H1 (cell line): Measurements from ENCODE around the gene DNM2. TPM values are rescaled to one million over a fixed set of nuclear protein-coding genes. Genes with fewer than 3 reads are reported as not detected.

Experiments
- CTCF ChIA-PET: fragments of 300-600 bp; sonication (Branson Sonifier 250); formaldehyde crosslinking; loops from one replicate; lab custom pipeline; 2021; ENCODE audit not compliant: partially characterized antibody; lab: Charles Lee
- POLR2A ChIA-PET: fragments of 300-600 bp; sonication (Branson Sonifier 250); formaldehyde crosslinking; loops from one replicate; lab custom pipeline; 2021; ENCODE audit warnings: inconsistent platforms; ENCODE audit not compliant: partially characterized antibody; lab: Charles Lee
- DNase-seq, 2 experiments: peaks; one replicate each; pipeline versions ENCODE4 v3.0.0 to v3.0.0-alpha.2; 2010 to 2022; ENCODE audit warnings: low spot score in 2 of 2, low read depth in 1 of 2, mixed read lengths in 1 of 2
- FAIRE-seq: peaks from 2 replicates; lab custom pipeline; 2011; peaks lifted over from hg19 to GRCh38; lab: Jason Lieb, UNC
- H2AFZ ChIP-seq: 2 replicates; pipeline ENCODE4 v1.8.1; 2012; ENCODE audit warnings: low read length, inconsistent platforms
- H2AK5ac ChIP-seq: 2 replicates; pipeline ENCODE4 v1.6.1; 2013; ENCODE audit warnings: low read depth, low read length
- H2BK120ac ChIP-seq: replicated peaks from 2 replicates; pipeline ENCODE3; 2013; ENCODE audit warnings: low read depth, low read length, inconsistent platforms
- H2BK12ac ChIP-seq: 2 replicates; pipeline ENCODE4 v1.6.1; 2013; ENCODE audit warnings: low read depth, low read length
- H2BK15ac ChIP-seq: 2 replicates; pipeline ENCODE4 v1.6.1; 2013; ENCODE audit warnings: low read length
- H2BK20ac ChIP-seq: 2 replicates; pipeline ENCODE4 v1.6.1; 2013; ENCODE audit warnings: low read length
- H2BK5ac ChIP-seq: 2 replicates; pipeline ENCODE4 v1.6.1; 2013; ENCODE audit warnings: low read depth, low read length
- H3K14ac ChIP-seq: 2 replicates; pipeline ENCODE4 v1.6.1; 2013; ENCODE audit warnings: inconsistent platforms; ENCODE audit not compliant: insufficient read length
- H3K18ac ChIP-seq: 2 replicates; pipeline ENCODE4 v1.6.1; 2013; ENCODE audit warnings: low read length; ENCODE audit errors: extremely low read depth
- H3K23ac ChIP-seq: 2 replicates; pipeline ENCODE4 v1.6.1; 2013; ENCODE audit warnings: inconsistent platforms; ENCODE audit not compliant: insufficient read length
- H3K23me2 ChIP-seq: 2 replicates; pipeline ENCODE4 v1.6.1; 2013; ENCODE audit warnings: low read depth, low read length
- H3K27ac ChIP-seq: 2 replicates; pipeline ENCODE4 v1.6.1; 2011; ENCODE audit warnings: low read depth, low read length, inconsistent platforms
- H3K27me3 ChIP-seq, 4 experiments: replicated peaks in 1 of 4; 1 replicate in 1 of 4; 2 replicates in 3 of 4; pipeline versions ENCODE4 v1.6.1 to v1.8.1; 2011 to 2013; ENCODE audit warnings: low read length in 3 of 4, mild to moderate bottlenecking in 3 of 4, inconsistent platforms in 2 of 4, mixed read lengths in 2 of 4, moderate library complexity in 1 of 4; ENCODE audit not compliant: control insufficient read depth in 3 of 4, insufficient read depth in 3 of 4; ENCODE audit errors: extremely low read depth in 1 of 4
- H3K36me3 ChIP-seq, 4 experiments: 2 replicates each; pipeline versions ENCODE4 v1.6.1 to v1.8.1; 2011 to 2013; ENCODE audit warnings: mild to moderate bottlenecking in 4 of 4, low read length in 3 of 4, moderate library complexity in 2 of 4, control low read depth in 1 of 4, inconsistent platforms in 1 of 4; ENCODE audit not compliant: insufficient read depth in 4 of 4, control insufficient read depth in 2 of 4
- H3K4ac ChIP-seq: replicated peaks from 2 replicates; pipeline ENCODE3; 2013; ENCODE audit warnings: low read length, low read depth, mixed read lengths, inconsistent platforms; ENCODE audit not compliant: insufficient read length
- H3K4me1 ChIP-seq, 4 experiments: replicated peaks in 1 of 4; 1 replicate in 1 of 4; 2 replicates in 3 of 4; pipeline versions ENCODE4 v1.6.1 to v1.8.1; 2011 to 2013; ENCODE audit warnings: low read length in 3 of 4, inconsistent platforms in 2 of 4, mixed read lengths in 1 of 4; ENCODE audit not compliant: insufficient read depth in 4 of 4, control insufficient read depth in 3 of 4
- H3K4me2 ChIP-seq, 2 experiments: 2 replicates each; pipeline versions ENCODE4 v1.6.1 to v1.8.1; 2011 to 2013; ENCODE audit warnings: low read depth in 2 of 2, low read length in 2 of 2, control low read depth in 1 of 2, inconsistent platforms in 1 of 2, mild to moderate bottlenecking in 1 of 2; ENCODE audit not compliant: insufficient read depth in 1 of 2
- H3K4me3 ChIP-seq, 4 experiments: fragments of 200-600, 300-600 bp in 1 of 4; sonication (generic), shearing (Covaris generic), sonication (Bioruptor Twin) in 1 of 4; 2 replicates each; pipeline versions ENCODE4 v1.5.1 to v1.8.1; 2011 to 2016; ENCODE audit warnings: low read length in 4 of 4, low read depth in 3 of 4, control low read depth in 2 of 4, inconsistent platforms in 2 of 4, mild to moderate bottlenecking in 2 of 4, mixed read lengths in 1 of 4, moderate library complexity in 1 of 4; ENCODE audit not compliant: insufficient read depth in 2 of 4; ENCODE audit errors: extremely low read depth in 1 of 4
- H3K56ac ChIP-seq: replicated peaks from 2 replicates; pipeline ENCODE3; 2013; ENCODE audit warnings: low read depth, mild to moderate bottlenecking, mixed read lengths, low read length, inconsistent platforms; ENCODE audit not compliant: insufficient read length
- H3K79me1 ChIP-seq: 2 replicates; pipeline ENCODE4 v1.6.1; 2013; ENCODE audit warnings: low read depth, low read length, control low read depth
- H3K79me2 ChIP-seq, 2 experiments: 2 replicates each; pipeline versions ENCODE4 v1.6.1 to v1.8.1; 2012 to 2013; ENCODE audit warnings: low read length in 2 of 2, mild to moderate bottlenecking in 2 of 2, inconsistent platforms in 1 of 2; ENCODE audit not compliant: insufficient read depth in 2 of 2, control insufficient read depth in 1 of 2
- H3K9ac ChIP-seq, 4 experiments: replicated peaks in 1 of 4; 1 replicate in 1 of 4; 2 replicates in 3 of 4; pipeline versions ENCODE4 v1.6.1 to v1.8.1; 2011 to 2013; ENCODE audit warnings: low read depth in 3 of 4, low read length in 3 of 4, control low read depth in 2 of 4, mild to moderate bottlenecking in 2 of 4, moderate library complexity in 2 of 4, inconsistent platforms in 1 of 4; ENCODE audit errors: extremely low read depth in 1 of 4
- H3K9me3 ChIP-seq, 2 experiments: 2 replicates each; pipeline versions ENCODE4 v1.6.1 to v1.8.1; 2012 to 2013; ENCODE audit warnings: mild to moderate bottlenecking in 2 of 2, moderate library complexity in 2 of 2, control low read depth in 1 of 2, inconsistent platforms in 1 of 2, low read depth in 1 of 2, low read length in 1 of 2, mixed read lengths in 1 of 2; ENCODE audit not compliant: insufficient read depth in 2 of 2
- H4K20me1 ChIP-seq, 2 experiments: replicated peaks in 1 of 2; 2 replicates each; pipeline versions ENCODE3 to v1.8.1; 2011 to 2013; ENCODE audit warnings: inconsistent platforms in 2 of 2, low read length in 2 of 2, mild to moderate bottlenecking in 1 of 2; ENCODE audit not compliant: insufficient read depth in 2 of 2, control insufficient read depth in 1 of 2
- H4K5ac ChIP-seq: 2 replicates; pipeline ENCODE4 v1.6.1; 2013; ENCODE audit warnings: low read length, low read depth, mixed read lengths, inconsistent platforms; ENCODE audit not compliant: insufficient read length
- H4K8ac ChIP-seq: 2 replicates; pipeline ENCODE4 v1.8.0; 2013; ENCODE audit warnings: mild to moderate bottlenecking, moderate library complexity, low read length, inconsistent platforms; ENCODE audit not compliant: insufficient read depth; ENCODE audit errors: extremely low read depth
- H4K91ac ChIP-seq: replicated peaks from 2 replicates; pipeline ENCODE3; 2013; ENCODE audit warnings: low read length, mixed read lengths, inconsistent platforms; ENCODE audit not compliant: insufficient read length
- BRCA1 ChIP-seq: IDR thresholded peaks from 2 replicates; pipeline ENCODE4 v1.6.1; 2012; ENCODE audit warnings: low read depth, low read length, improper control_type of control experiment
- CHD2 ChIP-seq: IDR thresholded peaks from 2 replicates; pipeline ENCODE4 v1.6.1; 2012; ENCODE audit warnings: low read length, improper control_type of control experiment
- JUND ChIP-seq: IDR thresholded peaks from 2 replicates; pipeline ENCODE4 v1.6.1; 2011; ENCODE audit warnings: mild to moderate bottlenecking, improper control_type of control experiment, low read length
- NANOG ChIP-seq: IDR thresholded peaks from 2 replicates; pipeline ENCODE4 v1.6.1; 2011; ENCODE audit warnings: low read length, low read depth, mild to moderate bottlenecking, inconsistent platforms; ENCODE audit not compliant: insufficient read depth, poor library complexity, severe bottlenecking
- POLR2A ChIP-seq, 2 experiments: IDR thresholded peaks; 1 replicate in 1 of 2; 2 replicates in 1 of 2; pipeline ENCODE4 v1.6.1; 2011; ENCODE audit warnings: low read depth in 2 of 2, low read length in 2 of 2, mild to moderate bottlenecking in 2 of 2; ENCODE audit errors: control extremely low read depth in 1 of 2
- POU5F1 ChIP-seq: IDR thresholded peaks from 2 replicates; pipeline ENCODE4 v1.6.1; 2011; ENCODE audit warnings: low read depth, mild to moderate bottlenecking, low read length, moderate library complexity
- RAD21 ChIP-seq, 2 experiments: IDR thresholded peaks in 1 of 2; conservative IDR thresholded peaks in 1 of 2; 2 replicates each; pipeline ENCODE4 v1.6.1; 2011; ENCODE audit warnings: low read depth in 2 of 2, low read length in 2 of 2, improper control_type of control experiment in 1 of 2, inconsistent platforms in 1 of 2, mild to moderate bottlenecking in 1 of 2, moderate library complexity in 1 of 2
- TCF12 ChIP-seq: IDR thresholded peaks from 2 replicates; pipeline ENCODE4 v1.6.1; 2011; ENCODE audit warnings: low read depth, mild to moderate bottlenecking, low read length
- WGBS, 2 experiments: shearing (Covaris generic) in 1 of 2; methylation state at CpG; one replicate each; pipeline versions ENCODE4 v1.1.6 to v1.1.7; 2013 to 2015; ENCODE audit warnings: low lambda C conversion rate in 2 of 2, mixed read lengths in 2 of 2, inconsistent platforms in 1 of 2, low coverage in 1 of 2, missing lambda C conversion rate in 1 of 2; ENCODE audit not compliant: insufficient replicate concordance in 2 of 2, insufficient coverage in 1 of 2, insufficient read length in 1 of 2; ENCODE audit errors: extremely low coverage in 1 of 2, missing lambda C conversion rate in 1 of 2; 5-methylcytosine and 5-hydroxymethylcytosine counted together
- polyA plus RNA-seq, 7 experiments: library from polyadenylated mRNA; depleted of rRNA in 3 of 7; stranded (reverse) in 5 of 7; unstranded in 2 of 7; fragments of >200 nt in 5 of 7; fragments of 200-250 nt in 2 of 7; gene quantifications; 1 replicate in 5 of 7; 2 replicates in 1 of 7; 4 replicates in 1 of 7; pipeline versions ENCODE4 v1.2.1 to v1.2.3, GENCODE V29; 2011 to 2013; ENCODE audit warnings: missing spikeins in 2 of 7, mixed read lengths in 2 of 7
- total RNA-seq: library from RNA; stranded (reverse); fragmentation: NEBNext Ultra II Directional; extraction: Animal tissue kit (Norgen Biotek cat#: 25700); gene quantifications from 2 replicates; pipeline ENCODE4 v1.2.1, GENCODE V29; 2021

Gene DNM2
- total and polyA plus RNA-seq, 2 of the 8 experiments (the other 6 are each of a cell fraction or from before 2014, with no cell fraction given) = 61.9 to 120 TPM

- peak overlapping the region; percentile 7; the same call in 1 of the 2 replicates for H3K18ac ChIP-seq
- no peak overlapping the region for H4K5ac ChIP-seq
- CTCF ChIA-PET = no interaction called here
- H3K36me3 ChIP-seq = no peaks in the 10 kb centered on the region
- DNase-seq (no peak), FAIRE-seq (no peak)
- H3K4me1 ChIP-seq = peaks cover 0 to 13% (median 5%) of the 10 kb centered on the region in 4 experiments; a peak in 4 of 7 replicates
- H3K27ac ChIP-seq = 0 out of 2 replicates have a peak overlapping the region, but pooled peaks have one; percentile 11
- H2BK12ac ChIP-seq = 0 out of 2 replicates have a peak overlapping the region, but pooled peaks have one; percentile 3
- no peak overlapping the region for H3K56ac ChIP-seq
- H4K20me1 ChIP-seq = peaks cover 19 to 28% of the 10 kb centered on the region in 2 experiments
- no peak overlapping the region for H3K4me3 ChIP-seq
- H3K79me2 ChIP-seq = peaks cover 0 to 70% of the 10 kb centered on the region in 2 experiments; a peak in 2 of 4 replicates
- no peak overlapping the region; the same call in 1 of the 2 replicates for H4K8ac ChIP-seq
- H2BK120ac ChIP-seq = no peak overlapping the region
- no peak overlapping the region for H4K91ac ChIP-seq
- H3K79me1 ChIP-seq = peaks cover 16% of the 10 kb centered on the region
- no peaks in the 10 kb centered on the region for H3K9me3 ChIP-seq
- H3K27me3 ChIP-seq = no peaks in the 10 kb centered on the region
- no peak overlapping the region for H3K14ac ChIP-seq
- no peak overlapping the region for H3K23ac ChIP-seq
- peak overlapping the region; percentile 46; the same call in 1 of the 2 replicates for H2BK15ac ChIP-seq
- POLR2A ChIA-PET = no interaction called here
- no peak overlapping the region for H3K4ac ChIP-seq
- no peak overlapping the region for H3K9ac ChIP-seq
- H2AK5ac ChIP-seq = no peak overlapping the region
- no peak overlapping the region for H2BK20ac ChIP-seq
- H2BK5ac ChIP-seq = peak overlapping the region; percentile 24; the same call in 1 of the 2 replicates
- 94% methylated on average over 10 of the region's 10 CpGs; no CpG with 5 or more reads in 1 of the 2 experiments for WGBS, 2 experiments
- H3K23me2 ChIP-seq = no peaks in the 10 kb centered on the region; the same call in 1 of the 2 replicates
- no peak overlapping the region for H2AFZ ChIP-seq
- H3K4me2 ChIP-seq = no peak overlapping the region
- TF ChIP-seq BRCA1 (no peak), CHD2 (no peak), POU5F1 (no peak), JUND (no peak), TCF12 (no peak), RAD21 (IDR thresholded peaks at IDR 0.05 in 1 of 2, conservative IDR thresholded peaks at IDR 0.05 in 1 of 2; ENCODE audit: low read depth in 2 of 2, low read length in 2 of 2) (no peak), POLR2A (IDR thresholded peaks at IDR 0.05; ENCODE audit: control extremely low read depth in 1 of 2, low read depth in 2 of 2, low read length in 2 of 2) (no peak), NANOG (no peak)
Observed at GRCh38 chr19:10748927-10749434, 31.1 kb downstream of the DNM2 start.
